HG03439 (cell line): Measurements from ENCODE around the gene CTNNAL1.
"Not testable (repeated sequence)": the region's sequence is repeated elsewhere in the genome, so short reads cannot be mapped to it uniquely, and the experiment has no call there.

Experiments used
- ATAC-seq: cut with Tn5 transposase; IDR thresholded peaks from one replicate; pipeline ENCODE4 v1.9.1; 2021; ENCODE audit warnings: mild to moderate bottlenecking, moderate library complexity; ENCODE audit not compliant: unreplicated experiment

CTNNAL1 gene, protein sequence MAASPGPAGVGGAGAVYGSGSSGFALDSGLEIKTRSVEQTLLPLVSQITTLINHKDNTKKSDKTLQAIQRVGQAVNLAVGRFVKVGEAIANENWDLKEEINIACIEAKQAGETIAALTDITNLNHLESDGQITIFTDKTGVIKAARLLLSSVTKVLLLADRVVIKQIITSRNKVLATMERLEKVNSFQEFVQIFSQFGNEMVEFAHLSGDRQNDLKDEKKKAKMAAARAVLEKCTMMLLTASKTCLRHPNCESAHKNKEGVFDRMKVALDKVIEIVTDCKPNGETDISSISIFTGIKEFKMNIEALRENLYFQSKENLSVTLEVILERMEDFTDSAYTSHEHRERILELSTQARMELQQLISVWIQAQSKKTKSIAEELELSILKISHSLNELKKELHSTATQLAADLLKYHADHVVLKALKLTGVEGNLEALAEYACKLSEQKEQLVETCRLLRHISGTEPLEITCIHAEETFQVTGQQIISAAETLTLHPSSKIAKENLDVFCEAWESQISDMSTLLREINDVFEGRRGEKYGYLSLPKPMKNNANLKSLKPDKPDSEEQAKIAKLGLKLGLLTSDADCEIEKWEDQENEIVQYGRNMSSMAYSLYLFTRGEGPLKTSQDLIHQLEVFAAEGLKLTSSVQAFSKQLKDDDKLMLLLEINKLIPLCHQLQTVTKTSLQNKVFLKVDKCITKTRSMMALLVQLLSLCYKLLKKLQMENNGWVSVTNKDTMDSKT

DNA sequence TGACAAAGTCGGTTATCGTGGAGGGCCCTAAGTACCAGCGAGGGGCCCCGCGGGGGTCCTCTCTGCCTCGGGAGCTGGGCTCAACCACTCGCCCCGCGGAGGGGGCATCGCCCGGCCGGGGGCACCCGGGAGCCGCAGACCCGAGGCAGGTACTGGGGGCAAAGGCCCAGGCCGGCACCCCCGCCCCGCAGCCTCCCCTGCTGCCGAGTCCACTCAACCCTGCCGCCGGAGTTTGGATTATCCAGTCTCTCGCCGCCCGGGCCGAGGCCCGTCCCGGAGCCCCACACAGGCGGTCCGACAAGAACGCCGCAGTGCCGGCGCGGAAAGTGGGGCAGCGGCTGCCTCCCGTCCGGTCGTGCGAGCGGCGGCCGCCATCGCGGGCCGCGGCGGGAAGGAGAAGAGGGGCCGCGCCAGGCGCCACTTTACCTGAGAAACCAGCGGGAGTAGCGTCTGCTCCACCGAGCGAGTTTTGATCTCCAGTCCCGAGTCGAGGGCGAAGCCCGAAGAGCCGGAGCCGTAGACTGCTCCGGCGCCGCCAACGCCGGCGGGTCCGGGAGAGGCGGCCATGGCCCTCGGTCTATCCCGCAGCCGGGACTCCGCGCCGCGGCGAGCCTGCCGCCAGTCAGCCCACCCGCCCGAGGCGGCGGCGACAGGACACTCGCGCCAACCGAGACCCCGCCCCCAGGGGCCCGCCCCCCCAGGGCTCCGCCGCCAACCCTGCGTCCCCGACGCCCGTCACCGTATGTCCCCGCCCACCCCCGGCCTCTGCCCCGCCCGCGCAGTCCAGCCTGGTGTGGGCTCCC is at the start of gene CTNNAL1:
CTNNAL1 (minus strand) TSS at position 624 of the 803 bp plus-strand sequence; CDS start at position 567, 57 bp downstream.
- ATAC-seq, result peak; percentile 68

DNA sequence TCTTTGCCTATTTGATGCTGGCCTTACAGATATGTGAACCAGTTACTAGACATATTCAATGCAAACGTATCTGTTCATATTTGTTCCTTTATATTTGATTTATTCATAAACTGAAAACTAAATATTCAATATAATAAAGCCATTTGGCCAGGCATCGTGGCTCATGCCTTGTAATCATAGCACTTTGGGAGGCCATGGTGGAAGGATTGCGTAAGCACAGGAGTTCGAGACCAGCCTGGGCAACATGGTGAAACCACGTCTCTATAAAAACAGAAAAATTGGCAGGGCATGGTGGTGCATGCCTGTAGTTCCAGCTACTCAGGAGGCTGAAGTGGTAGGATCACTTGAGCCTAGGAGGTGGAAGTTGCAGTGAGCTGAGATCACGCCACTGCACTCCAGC is 49.2 kb upstream of the CTNNAL1 start:
- ATAC-seq, result no peak

DNA sequence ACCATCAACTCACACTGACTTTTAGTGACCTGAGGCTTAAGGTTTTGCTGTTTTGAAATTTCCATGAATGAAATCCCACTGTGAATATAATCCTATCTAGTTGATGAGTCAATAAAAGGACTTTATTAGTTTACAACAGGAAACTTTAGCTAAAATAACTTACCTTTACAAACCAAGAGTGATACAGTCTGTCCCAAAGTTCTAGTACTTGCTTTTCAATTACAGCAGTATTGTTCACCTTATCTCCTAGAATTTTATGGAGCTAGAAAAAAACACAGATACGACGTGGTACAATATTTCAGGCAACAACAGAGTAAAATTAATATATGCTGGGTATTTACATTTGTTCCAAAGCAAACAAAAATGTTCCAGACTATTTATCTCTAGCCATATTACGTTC is 46.9 kb upstream of the CTNNAL1 start:
- no peak for ATAC-seq

DNA sequence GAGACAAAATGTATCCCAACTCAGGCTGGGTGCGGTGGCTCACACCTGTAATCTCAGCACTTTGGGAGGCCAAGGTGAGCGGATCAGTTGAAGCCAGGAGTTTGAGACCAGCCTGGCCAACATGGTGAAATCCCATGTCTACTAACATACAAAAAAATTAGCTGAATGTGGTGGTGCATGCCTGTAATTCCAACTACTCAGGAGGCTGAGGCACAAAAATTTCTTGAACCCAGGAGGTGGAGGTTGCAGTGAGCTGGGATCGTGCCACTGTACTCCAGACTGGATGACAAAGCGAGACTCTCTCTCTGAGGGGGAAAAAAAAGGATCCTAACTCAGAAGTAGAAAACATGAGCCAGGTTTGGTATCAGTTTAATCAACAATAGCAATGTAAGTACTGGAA is 39.8 kb upstream of the CTNNAL1 start:
- not testable (repeated sequence) for ATAC-seq

DNA sequence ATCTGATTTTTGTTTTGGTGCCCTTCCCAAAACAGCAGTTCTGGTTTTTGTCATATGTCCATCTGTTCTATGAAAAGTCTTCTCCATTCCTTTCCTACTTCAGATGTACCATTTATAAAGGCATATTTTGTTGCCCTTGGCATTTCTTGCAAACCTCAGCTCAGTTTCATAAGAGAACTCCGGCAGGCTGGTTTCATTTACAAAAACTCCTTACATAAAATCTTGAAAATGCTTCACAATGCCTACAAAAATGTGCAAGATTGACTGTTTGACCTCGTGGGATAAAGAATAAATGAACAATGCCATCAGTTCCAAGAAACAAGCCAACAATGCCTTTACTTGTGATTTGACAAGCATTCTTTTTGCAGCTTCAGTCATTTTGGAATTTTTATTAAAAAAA is 39.1 kb upstream of the CTNNAL1 start:
- ATAC-seq, result no peak

DNA sequence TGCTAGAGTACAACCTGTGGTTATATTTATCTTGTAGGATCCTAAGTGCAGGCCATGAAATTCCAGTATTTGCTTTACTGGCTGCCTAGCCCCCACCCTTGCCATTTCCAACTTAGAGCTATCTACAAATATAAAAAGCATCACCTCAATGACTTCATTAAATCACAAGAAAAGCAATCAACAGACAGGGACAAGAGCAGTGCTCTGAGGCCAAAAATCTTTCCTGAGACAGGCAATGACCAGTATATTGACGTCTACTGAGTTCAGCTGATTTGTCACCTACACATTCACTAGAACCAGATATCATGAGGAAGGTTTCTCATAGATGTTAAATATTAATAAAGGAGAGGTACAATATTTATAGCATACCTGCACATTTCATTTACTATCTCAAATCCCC is 38.4 kb upstream of the CTNNAL1 start:
- no peak for ATAC-seq

DNA sequence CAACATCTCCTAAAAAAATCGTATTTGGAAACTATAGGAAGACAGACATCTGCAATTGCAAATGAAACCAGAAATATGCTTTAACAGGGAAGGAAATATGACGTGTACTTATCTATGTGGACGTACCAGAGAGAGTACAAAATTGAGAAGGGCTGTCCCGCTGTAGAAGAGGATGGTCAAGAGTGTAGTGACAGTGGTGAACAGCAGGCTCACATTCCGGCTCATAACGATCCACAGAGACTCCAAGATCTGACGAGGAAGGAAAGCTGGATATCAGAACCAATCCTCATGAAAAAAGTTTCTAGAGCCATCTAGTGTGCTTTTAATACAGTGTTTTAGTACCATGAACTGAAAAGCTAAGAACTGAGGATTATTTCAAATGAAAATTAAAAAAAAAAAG is 37.1 kb upstream of the CTNNAL1 start:
- ATAC-seq, result no peak

DNA sequence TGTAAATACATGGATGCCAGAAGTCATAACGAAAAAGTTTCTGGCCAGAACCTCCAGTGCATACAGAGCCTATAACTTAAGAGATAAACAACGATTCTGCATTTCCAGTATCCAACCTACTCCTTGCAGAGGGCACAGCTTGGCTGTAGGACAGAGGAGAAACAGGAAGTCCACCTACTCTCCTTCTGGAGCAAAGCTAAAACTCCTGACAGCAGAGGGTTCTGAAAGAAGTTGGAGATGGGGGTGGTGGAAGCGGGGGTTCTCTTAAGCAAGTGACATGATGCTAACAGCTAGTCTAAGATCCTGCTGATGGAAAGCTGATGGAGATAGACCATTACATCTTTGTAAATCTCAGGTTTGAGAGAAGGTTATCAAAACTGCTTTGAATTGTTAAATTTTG is 35.5 kb upstream of the CTNNAL1 start:
- ATAC-seq, result no peak

DNA sequence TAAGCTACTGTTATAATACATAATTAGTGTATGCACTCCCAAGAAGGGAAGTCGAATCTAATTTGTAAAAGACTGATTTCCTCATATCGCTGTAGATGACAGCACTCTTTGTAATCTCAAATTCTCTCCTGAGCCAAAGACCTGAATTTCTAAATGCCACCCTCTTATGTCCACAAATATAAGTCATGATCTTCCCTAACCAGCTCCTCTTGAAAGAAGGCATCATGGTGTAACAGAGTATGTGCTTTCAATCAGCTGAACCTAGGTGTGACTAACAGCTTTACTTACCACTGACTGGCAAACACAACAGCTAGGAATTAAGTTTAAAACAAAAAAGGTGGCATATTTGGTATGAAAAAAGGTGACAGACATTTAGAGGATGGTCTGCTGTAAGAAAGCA is 34.0 kb upstream of the CTNNAL1 start:
- no peak for ATAC-seq

DNA sequence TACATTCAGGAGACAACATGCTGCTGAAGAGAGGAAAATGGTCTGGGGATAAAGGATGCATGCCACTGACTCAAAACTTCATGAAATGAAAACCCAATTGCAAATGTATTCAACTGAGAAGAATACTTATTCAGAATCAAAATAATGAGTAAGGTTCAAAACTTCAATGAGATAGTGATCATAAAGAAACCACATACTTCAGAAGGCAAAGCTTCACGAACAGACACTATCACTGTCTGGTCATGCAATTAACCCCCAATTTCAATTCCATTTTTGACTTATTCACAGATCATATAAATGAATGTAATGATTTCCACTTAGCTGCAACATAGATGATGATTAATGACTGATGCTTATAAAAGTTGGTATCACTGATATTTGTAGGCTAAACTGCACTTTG is 33.0 kb upstream of the CTNNAL1 start:
- no peak for ATAC-seq

DNA sequence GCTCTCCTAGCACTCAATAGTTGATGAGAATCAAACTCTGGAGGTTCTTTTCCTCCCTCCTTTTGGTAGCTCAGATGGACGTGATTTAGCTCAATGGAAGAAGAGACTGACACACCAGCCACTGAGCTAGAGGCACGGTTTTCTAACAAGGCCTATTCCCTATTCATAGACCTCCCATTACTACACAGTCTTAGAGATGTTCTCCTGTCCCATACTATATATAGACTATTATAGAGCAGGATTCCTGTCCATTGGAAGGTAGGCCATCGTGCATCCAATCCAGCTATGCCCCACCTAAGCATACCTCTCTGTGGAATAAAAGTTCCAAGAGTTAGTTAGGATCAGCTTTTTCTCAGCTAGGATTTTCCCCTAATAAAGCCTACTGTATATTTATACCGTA is 30.3 kb upstream of the CTNNAL1 start:
- ATAC-seq, result no peak

DNA sequence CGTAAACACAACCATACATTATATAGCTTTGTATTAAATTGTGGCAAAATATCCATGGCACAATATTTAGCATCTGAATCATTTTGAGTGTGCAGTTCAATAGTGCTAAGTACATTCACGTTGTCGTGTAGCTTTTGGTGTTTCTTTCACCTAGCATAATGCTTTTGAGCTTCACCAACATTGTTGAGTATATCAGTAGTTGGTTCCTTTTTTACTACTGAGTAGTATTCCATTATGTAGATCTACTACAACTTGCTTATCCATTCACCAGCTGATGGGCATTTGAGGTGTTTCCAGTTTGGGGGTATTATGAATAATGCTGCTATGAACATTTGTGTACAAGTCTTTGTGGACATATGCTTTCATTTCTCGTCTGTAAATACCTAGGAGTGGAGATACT is 27.3 kb upstream of the CTNNAL1 start:
- no peak for ATAC-seq

DNA sequence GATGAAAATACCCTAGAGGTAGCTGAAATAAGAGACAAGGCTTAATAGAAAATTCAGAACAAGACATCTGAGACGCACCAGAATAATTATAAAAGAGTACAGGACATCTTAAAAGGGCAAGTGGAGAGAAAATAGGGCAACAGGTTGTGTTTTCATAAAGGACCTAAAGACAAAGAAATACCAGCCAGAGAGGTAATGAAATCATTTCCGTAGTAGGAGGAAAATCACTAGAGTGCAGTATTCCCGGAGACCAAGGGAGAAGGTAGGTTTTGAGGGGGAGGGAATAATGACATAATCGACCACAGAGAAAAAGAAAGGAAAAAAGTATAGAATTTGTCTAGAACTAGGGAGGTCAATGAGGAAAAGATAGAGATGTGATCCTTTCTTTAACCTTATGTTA is 26.2 kb upstream of the CTNNAL1 start:
- no peak for ATAC-seq

DNA sequence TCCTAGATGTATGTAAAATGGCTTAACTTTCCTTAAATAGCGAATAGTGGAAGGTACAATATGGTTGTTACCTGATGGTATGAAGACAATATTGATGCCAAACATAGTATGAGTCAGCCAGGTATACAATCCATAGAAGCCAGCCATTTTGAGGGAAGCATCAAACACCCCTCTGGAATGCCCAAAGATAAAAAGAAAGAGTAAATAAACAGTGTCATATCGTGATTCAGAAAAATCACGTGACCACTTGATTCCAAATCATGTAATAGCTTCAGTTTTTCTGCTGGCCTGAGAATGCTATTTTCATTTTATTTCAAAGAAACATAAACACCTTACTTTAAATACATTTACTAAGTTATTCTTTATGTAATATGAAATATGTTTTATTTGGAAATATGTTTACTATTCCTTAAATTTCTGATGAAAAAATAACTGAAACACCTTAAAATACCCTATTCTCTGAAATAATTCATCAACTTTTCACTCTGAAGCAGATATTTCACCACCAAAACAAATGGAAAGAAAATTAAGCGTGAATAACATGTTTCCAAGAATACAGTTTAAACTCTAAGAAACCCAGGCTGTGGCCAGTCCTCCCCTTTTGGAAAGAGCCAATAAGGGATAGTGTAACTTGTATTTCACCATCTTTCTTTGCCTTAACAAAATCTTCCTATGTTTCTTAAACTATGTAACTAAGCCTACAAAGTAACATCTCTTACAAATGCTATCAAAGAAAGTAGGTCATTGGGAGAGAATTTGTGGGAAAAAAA is 24.8 kb upstream of the CTNNAL1 start:
- no peak for ATAC-seq

DNA sequence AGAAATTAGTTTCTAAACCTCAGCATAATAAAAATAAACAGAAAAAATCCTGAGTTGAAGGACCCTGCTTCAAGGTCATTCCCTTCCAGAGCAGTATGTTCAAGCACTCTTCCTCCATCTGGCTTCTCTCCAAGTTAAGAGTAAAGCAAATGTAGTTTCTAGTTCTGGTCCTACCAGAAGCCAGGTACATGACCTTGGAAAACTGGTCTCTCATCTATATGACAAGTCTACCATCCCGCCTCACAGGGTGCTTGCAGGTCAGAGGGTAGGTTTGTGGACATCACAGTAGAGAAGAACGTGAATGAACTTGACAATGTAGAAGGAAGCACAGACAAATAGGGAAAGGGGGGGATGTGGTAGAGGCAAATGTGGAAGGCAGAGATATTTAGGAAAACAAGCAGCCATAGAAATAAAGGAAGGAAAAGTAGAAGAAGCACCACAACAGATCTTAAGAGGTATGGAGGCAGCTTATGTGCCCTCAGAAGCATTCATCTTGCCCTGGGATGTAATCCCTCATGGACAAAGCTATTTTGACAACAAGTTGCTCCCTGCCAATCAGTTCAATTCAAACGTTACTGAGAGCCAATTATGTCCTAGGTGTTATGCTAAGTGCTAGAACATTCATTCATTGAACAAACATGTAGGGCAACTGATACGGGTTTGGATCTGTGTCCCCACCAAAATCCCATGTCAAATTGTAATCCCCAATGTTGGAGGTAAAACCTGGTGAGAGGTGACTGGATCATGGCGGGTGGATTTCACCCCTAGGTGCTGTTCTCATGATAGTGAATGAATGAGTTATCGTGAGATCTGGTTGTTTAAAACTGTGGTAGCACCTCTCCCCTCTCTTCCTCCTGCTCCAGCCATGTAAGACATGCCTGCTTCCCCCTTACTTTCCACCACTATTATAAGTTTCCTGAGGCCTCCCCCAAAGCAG is 23.7 kb upstream of the CTNNAL1 start:
- ATAC-seq, result no peak

DNA sequence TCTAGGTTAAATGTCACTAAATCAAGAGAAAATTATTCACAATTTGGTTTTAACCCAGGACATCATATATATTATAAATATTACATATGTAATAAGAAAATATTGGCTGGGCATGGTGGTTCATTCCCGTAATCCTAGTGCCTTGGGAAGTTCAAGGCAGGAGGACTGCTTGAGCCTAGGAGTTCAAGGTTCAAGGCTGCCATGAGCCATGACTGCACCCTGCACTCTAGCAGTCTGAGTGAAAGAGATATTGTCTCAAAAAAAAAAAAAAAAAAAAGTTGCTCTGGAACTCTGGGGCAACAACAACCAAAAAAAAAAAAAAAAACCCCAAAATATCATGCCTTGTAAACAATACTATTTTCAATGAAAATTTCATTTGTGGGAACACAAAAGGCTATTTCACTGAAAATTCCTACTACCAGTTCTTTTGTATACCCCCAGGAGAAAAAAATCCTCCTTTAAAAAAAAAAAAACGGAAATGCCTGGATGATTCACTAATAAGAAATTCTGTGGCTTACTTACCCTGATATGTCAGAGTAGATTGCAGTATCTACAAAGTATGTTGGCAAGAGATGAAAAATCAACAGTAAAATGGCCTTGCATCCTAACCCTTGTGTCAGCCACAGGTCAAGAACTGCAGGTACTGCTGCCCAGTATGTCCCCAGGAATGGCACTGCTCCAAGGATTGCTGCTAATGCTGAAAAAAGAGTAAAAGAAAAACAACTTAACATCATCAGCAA is 22.6 kb upstream of the CTNNAL1 start:
- ATAC-seq, result no peak

DNA sequence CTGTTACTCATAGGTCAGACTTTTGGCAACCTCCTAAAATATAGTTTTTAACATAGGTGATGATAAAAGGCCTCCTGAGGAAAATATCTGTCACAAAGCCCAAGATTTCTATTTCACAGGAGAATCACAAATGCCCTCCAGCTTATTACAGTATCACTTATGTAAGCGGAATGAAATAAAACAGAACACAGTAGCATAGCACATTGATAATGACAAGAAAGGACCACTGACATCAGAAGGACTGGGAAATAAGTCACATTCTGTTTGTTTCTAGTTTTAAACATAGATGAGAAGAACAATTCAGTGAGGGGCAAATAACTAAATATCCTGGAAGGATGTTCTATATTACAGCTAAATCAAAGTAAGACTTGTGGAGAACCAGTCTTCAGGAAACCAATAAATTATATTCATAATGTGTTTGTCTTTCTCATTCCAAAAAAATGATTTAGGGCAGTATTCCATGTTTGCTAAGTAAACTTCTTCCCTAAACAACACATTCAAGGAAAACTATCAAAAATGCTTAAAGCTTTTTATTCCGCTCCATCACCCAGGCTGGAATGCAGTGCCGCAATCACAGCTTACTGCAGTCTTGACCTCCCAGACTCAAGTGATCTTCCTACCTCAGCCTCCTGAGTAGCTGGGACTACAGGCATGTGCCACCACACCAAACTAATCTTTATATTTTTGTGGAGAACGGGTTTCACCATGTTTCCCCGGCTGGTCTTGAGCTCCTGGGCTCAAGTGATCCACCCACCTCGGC is 20.8 kb upstream of the CTNNAL1 start:
- ATAC-seq, result no peak

DNA sequence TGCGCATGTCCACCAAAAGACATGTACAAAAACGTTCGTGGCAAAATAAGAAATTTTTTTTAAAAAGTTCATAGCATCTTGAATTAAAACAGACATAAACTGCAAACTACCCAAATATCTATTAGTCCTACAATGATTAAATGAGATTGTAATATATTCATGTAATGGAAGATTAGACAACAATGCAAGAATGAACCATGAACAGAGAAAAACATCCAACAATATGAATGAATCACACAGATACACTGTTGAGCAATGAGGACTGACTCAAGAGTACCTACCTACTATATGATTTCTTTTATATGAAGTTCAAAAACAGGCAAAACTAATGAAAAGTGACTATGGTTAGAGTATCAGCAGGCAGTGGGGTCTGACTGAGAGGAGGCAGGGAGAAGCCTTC is 17.9 kb upstream of the CTNNAL1 start:
- ATAC-seq, result no peak
